IPS DF 19.7 (cell line): Measurements from ENCODE around the gene WDR88.
"Not testable (repeated sequence)": the region's sequence is repeated elsewhere in the genome, so short reads cannot be mapped to it uniquely, and the experiment has no call there.

ENCODE experiments used
- DNase-seq: peaks from one replicate; pipeline ENCODE4 v3.0.0-alpha.2; 2013; ENCODE audit warnings: low read depth, low spot score

WDR88 gene

DNA sequence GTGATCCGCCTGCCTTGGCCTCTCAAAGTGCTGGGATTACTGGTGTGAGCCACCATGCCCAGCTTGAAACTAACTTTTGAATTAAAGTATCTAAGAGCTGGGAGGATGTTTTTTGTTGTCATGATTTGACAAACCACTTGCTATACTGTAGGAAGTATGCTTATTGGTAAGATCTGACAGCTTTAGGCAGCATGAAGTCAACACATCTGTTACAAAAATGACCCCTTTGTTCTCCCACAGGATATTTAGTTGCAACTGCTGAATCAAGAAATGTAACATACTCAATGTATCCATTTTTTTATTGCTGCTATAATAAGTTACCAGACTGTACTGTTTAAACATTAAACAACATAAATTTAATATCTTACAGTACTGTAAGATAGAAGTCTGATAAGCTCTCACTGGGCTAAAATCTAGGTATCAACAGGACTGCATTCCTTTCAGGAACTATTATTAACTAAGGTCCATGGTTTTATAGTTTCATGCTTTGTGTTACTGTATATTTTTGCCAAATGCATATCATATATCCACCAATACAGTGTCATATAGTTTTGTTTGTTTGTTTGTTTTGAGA, 39.4 kb downstream of the WDR88 start:
- no peak for DNase-seq

GRCh38 chr19:33171916-33172359, 40.0 kb downstream of the WDR88 start:
- DNase-seq = no peak

- no peak for DNase-seq
These were observed 42.3 kb downstream of the WDR88 start for GRCh38 chr19:33174186-33174585.

DNA sequence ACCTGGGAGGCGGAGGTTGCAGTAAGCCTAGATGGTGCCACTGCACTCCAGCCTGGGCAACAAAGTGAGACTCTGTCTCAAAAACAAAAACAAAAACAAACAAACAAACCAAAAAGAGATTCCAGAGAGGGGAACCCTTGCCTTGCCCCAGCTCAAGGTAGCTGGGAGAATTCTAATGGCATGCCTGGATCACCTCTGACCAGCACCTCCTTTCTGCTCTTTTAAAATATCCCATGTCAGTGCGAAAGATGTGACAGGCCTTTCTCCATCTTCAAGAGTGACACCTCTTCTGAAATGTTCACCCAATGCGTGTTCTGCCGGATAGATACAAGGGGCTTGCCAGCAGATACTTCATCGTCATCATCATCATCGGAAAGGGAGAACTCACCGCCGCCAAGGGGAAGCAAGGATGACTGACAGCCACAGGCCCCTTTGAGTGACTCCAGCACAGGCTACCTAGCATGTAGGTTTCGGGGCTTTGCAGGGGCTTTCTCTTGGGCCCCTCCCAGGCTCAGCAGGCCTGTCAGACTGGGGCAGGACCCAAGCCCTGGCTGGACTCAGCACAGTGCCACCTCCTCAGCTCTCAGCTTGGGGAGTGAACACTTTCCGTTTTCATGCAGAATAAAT, 43.4 kb downstream of the WDR88 start:
- no peak for DNase-seq

DNA sequence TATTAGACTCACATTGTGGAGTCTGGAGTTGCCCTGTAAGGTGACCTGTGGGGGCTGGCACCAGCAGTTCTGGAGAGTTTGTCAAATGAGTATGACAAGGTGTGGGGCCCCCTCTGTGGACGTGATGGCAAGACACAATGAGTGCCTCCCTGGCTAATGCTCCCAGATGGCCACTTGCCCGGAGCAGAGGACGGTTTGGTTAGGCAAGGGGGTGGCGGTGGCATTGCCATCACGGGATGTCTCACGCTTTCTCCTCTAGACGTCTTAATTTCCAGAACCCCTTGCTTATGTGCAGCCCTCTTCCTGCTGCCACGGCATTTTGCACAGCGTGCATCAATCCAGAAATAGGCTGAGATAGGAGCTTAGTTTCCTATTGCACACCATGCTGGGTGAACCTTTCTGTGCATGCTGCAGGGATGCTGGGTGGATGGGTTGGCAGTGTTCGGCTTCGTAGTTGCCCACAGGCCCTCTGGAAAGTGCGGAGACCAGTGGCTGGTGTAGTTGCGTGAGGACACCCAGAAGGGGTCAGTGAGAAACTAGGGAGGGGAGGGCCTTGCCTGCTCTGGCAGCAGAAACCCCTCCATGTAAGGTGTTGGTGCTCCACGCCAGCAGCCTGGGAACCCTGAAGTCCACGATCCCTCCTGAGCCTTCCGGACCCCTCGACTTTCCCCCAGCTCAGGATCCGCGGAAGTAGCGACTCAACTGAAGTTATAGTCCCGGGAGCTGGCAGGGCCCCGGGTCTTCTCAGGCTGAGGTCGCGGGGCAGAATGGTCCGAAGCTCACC, 44.2 kb downstream of the WDR88 start:
- no peak for DNase-seq

DNA sequence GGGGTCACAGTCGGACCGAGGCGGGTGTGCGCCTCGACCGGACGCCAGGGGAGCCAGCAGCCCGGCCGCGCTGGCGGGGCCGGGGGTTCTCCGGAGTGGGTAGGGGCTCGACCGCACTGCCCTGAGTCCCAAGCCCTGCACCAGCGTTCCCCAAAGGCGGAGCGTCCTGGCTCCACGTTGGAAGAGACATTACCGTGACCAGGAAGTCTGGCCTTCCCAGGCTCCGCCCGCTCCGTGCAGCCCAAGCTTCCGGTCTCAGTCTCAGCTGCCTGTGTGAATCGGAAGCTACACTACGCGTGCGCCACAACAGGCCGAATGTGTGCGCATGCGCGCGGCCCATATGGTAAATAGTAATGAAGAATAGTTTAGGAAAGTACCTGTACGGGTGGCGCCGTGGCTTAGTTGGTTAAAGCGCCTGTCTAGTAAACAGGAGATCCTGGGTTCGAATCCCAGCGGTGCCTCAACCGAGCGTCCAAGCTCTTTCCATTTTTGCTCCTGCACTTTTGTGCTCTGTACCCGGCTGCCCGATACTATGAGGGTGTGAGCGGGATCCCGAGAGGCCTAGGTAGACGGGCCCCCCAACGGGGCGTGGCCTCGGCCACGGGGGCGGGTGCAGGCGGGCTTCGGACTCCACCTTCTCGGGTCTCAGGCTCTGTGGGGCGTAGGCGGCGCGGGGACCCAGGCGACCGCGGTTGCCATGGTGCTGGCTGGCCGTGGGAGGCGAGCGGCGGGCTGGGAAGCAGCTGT, 44.9 kb downstream of the WDR88 start:
- peak; percentile 86 for DNase-seq

DNA sequence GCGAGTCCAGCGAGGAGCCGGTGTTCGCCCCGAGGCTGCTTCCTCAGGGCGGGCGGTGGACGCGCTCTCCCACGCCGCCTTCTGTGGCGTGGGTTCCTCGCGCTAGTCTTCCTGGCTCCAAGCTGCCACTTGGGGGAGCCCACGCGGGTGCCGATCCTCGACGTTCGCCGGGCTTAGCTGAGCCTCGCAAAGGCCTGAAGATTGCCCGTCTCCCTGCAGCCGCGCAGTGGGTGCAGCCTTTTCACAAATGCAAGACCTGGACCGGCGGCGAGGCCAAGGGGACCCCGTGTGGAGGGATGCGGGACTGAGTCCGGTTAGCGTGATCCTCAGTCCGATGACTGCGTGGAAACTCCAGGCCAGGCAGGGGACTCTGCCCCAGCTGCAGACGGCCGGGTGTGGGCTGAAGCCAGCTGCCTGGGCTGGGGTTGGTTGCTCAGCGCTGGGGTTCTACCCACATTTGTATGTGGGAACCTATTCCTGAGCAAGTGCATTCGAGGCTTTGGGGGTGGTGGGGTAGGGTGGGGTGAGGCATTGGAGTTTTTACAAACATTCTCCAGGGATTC, 45.6 kb downstream of the WDR88 start:
- DNase-seq = no peak

GRCh38 chr19:33186431-33187182, 54.7 kb downstream of the WDR88 start:
- no peak for DNase-seq

GRCh38 chr19:33187183-33187540, 55.2 kb downstream of the WDR88 start:
- no peak for DNase-seq

DNA sequence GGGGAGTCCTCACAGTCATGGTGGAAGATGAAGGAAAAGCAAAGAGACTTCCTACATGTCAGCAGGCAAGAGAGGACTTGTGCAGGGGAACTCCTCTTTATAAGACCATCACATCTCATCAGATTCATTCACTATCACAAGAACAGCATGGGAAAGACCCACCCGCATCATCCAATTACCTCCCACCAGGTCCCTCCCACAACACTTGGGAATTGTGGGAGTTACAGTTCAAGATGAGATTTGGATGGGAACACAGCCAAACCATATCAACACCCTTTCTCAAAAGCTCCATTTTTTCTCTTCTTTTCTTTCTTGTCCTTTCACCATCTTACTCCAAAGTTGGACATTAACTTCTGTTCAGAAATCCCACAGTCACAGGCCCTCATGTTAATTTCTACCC, 57.5 kb downstream of the WDR88 start:
- no peak for DNase-seq

GRCh38 chr19:33191092-33191491, 59.2 kb downstream of the WDR88 start:
- not testable (repeated sequence) for DNase-seq

DNA sequence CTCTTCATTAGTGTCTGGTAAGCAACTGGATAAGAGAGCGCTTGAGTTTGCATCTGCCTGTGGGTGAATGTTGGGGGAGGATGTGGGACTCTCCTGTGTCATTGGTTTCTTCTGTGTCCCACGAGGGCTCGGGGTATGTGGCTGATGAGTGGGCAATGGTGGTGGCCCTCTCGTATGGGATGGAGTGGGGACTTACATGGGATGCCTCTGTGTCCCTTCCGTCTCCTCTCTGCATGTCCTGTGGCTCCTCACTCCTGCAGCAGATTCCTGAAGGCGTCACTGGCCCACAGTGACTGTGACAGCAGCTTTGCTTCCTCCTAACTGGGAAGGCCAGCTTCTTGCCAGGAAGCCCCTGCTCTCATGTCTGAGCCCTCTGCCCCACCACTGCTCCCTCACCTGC, 59.6 kb downstream of the WDR88 start:
- no peak for DNase-seq

DNA sequence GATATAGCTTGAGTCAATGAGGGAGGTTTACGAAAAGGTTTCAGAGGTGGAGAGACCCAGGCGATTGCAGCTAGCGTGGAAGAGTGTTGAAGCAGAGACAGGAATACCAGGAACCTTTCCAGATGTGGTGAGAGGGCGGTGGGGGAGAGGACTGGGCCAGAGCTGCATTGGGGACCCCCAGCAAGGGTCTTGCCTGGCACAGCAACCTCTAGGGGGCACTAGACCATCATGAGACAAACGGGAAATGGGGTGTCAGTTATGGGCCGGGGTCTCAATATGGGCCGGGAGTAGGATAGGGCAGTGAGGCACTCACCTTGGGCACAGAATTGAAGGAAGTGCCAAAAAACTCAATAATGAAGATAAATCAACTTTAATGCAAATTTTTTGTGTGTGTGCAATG, 60.1 kb downstream of the WDR88 start:
- no peak for DNase-seq

GRCh38 chr19:33193269-33193864, 61.5 kb downstream of the WDR88 start:
- no peak for DNase-seq

DNA sequence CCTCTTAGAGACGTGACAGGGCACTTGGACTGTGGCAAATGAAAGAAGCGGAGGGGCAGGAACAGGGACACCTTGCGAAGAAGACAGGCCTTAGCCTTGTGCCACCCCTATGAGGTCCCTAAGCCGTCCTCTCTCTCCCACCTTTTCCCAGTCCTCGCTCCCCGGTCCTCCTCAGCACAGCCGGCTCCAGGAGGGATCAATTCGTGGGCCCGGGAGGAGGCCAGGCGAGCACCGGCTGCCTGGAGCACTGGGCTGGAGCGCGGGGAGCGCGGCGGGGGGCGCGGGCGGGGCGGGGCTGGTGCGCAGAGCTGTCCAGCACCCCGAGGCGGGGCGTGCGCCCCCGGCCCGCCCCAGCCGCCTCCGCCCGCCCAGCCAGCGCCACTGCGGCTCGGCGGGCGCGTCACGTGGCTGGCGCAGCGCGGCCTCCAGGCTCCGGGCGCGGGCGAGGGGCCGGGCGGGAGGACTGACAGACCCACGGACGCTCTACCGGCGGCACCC, 62.0 kb downstream of the WDR88 start, which contains the start of gene LRP3:
Gene LRP3 (plus strand): TSS at position 466 of the 498 bp plus-strand sequence. CDS start 456 bp downstream, outside the sequence.
- no peak for DNase-seq

GRCh38 chr19:33194532-33194885, 62.6 kb downstream of the WDR88 start:
- no peak for DNase-seq

GRCh38 chr19:33194886-33195644, 63.2 kb downstream of the WDR88 start:
- DNase-seq = no peak

- no peak for DNase-seq
These were observed 63.9 kb downstream of the WDR88 start for GRCh38 chr19:33195645-33196347.
